H1 (cell line): ENCODE results near the gene FHIT.

Experiments used
- CTCF ChIP-seq, 3 experiments: IDR thresholded peaks; 1 replicate in 2 of 3; 2 replicates in 1 of 3; pipeline versions ENCODE4 v1.5.1 to v1.6.1; 2011; ENCODE audit warnings: low read length in 3 of 3, mild to moderate bottlenecking in 3 of 3, inconsistent platforms in 2 of 3, low read depth in 1 of 3, moderate library complexity in 1 of 3; ENCODE audit not compliant: insufficient read depth in 1 of 3; ENCODE audit errors: control extremely low read depth in 1 of 3
- EZH2 ChIP-seq: fragments of 200-600 bp; sonication (generic); IDR thresholded peaks from 2 replicates; pipeline ENCODE4 v1.7.1; 2012; ENCODE audit warnings: low read depth, mild to moderate bottlenecking, moderate library complexity, low read length, inconsistent platforms; ENCODE audit not compliant: severe bottlenecking
- GABPA ChIP-seq: IDR thresholded peaks from 2 replicates; pipeline ENCODE4 v1.6.1; 2011; ENCODE audit warnings: mild to moderate bottlenecking, low read length, moderate library complexity, borderline replicate concordance; ENCODE audit not compliant: insufficient read depth
- JUND ChIP-seq: IDR thresholded peaks from 2 replicates; pipeline ENCODE4 v1.6.1; 2011; ENCODE audit warnings: mild to moderate bottlenecking, improper control_type of control experiment, low read length
- POLR2A ChIP-seq, 2 experiments: IDR thresholded peaks; 1 replicate in 1 of 2; 2 replicates in 1 of 2; pipeline ENCODE4 v1.6.1; 2011; ENCODE audit warnings: low read depth in 2 of 2, low read length in 2 of 2, mild to moderate bottlenecking in 2 of 2; ENCODE audit errors: control extremely low read depth in 1 of 2
- POLR2AphosphoS5 ChIP-seq: IDR thresholded peaks from 2 replicates; pipeline ENCODE4 v1.6.1; 2011; ENCODE audit warnings: low read depth, low read length
- RBBP5 ChIP-seq: IDR thresholded peaks from 2 replicates; pipeline ENCODE4 v1.7.1; 2012; ENCODE audit warnings: low read depth, mild to moderate bottlenecking, inconsistent platforms, low read length, moderate library complexity, borderline replicate concordance
- SAP30 ChIP-seq: fragments of 300-600 bp; sonication (generic); IDR thresholded peaks from 2 replicates; pipeline ENCODE4 v1.7.1; 2012; ENCODE audit warnings: low read length, moderate library complexity, mild to moderate bottlenecking, inconsistent platforms; ENCODE audit not compliant: insufficient read depth, insufficient replicate concordance
- TBP ChIP-seq: IDR thresholded peaks from 2 replicates; pipeline ENCODE4 v1.6.1; 2011; ENCODE audit warnings: low read depth, low read length, improper control_type of control experiment
- ZNF274 ChIP-seq: IDR thresholded peaks from 2 replicates; pipeline ENCODE4 v1.7.0; 2012; ENCODE audit warnings: low read length, borderline replicate concordance; ENCODE audit errors: extremely low read depth
- TF ChIP-seq, protein P1 (sequence below): IDR thresholded peaks from 2 replicates; pipeline ENCODE4 v1.6.1; 2011; ENCODE audit warnings: low read length, improper control_type of control experiment
- TF ChIP-seq, protein P2 (sequence below): IDR thresholded peaks from 2 replicates; pipeline ENCODE4 v1.6.1; 2012; ENCODE audit warnings: inconsistent platforms
- TF ChIP-seq, protein P3 (sequence below): IDR thresholded peaks from 2 replicates; pipeline ENCODE4 v1.6.1; 2011; ENCODE audit warnings: low read depth, mild to moderate bottlenecking, low read length; ENCODE audit not compliant: insufficient read depth

GRCh38 chr3:60330107-60330506, 921.1 kb downstream of the FHIT start:
- TF ChIP-seq, protein P1, sequence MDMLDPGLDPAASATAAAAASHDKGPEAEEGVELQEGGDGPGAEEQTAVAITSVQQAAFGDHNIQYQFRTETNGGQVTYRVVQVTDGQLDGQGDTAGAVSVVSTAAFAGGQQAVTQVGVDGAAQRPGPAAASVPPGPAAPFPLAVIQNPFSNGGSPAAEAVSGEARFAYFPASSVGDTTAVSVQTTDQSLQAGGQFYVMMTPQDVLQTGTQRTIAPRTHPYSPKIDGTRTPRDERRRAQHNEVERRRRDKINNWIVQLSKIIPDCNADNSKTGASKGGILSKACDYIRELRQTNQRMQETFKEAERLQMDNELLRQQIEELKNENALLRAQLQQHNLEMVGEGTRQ, result no peak
- TF ChIP-seq ZNF274 (no peak), POLR2A (IDR thresholded peaks at IDR 0.05; ENCODE audit: control extremely low read depth in 1 of 2, low read depth in 2 of 2, low read length in 2 of 2) (no peak), SAP30 (no peak), CTCF (IDR thresholded peaks at IDR 0.05; ENCODE audit: control extremely low read depth in 1 of 3, insufficient read depth in 1 of 3, low read depth in 1 of 3, low read length in 3 of 3) (no peak), RBBP5 (no peak), POLR2AphosphoS5 (no peak), EZH2 (no peak), TBP (no peak), GABPA (no peak), JUND (no peak)
- TF ChIP-seq, protein P2, sequence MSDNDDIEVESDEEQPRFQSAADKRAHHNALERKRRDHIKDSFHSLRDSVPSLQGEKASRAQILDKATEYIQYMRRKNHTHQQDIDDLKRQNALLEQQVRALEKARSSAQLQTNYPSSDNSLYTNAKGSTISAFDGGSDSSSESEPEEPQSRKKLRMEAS, result no peak
- TF ChIP-seq, protein P3, sequence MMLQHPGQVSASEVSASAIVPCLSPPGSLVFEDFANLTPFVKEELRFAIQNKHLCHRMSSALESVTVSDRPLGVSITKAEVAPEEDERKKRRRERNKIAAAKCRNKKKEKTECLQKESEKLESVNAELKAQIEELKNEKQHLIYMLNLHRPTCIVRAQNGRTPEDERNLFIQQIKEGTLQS, result no peak
